Measurements from ENCODE around the gene GFM2.

DNA sequence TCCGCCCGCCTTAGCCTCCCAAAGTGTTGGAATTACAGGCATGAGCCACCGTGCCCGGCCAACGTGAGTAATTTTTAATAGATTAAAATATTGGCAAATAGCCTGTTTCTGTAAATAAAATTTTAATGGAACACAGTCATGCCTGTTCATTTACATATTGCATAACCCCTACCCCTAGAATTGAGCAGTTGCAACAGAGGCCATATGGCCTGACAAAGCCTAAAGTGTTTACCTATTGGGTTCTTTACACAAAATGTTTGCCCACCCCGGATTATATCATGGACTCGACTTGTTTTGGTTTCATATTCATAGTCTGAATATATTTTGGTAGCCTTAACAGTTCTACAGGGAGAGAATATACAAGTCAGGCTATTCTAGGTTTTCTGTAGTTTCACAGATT is 5.4 kb upstream of the GFM2 start:
- TF ChIP-seq, protein P1, sequence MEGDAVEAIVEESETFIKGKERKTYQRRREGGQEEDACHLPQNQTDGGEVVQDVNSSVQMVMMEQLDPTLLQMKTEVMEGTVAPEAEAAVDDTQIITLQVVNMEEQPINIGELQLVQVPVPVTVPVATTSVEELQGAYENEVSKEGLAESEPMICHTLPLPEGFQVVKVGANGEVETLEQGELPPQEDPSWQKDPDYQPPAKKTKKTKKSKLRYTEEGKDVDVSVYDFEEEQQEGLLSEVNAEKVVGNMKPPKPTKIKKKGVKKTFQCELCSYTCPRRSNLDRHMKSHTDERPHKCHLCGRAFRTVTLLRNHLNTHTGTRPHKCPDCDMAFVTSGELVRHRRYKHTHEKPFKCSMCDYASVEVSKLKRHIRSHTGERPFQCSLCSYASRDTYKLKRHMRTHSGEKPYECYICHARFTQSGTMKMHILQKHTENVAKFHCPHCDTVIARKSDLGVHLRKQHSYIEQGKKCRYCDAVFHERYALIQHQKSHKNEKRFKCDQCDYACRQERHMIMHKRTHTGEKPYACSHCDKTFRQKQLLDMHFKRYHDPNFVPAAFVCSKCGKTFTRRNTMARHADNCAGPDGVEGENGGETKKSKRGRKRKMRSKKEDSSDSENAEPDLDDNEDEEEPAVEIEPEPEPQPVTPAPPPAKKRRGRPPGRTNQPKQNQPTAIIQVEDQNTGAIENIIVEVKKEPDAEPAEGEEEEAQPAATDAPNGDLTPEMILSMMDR (IDR thresholded peaks at IDR 0.05; ENCODE audit: borderline replicate concordance, extremely low read depth, low read length, poor library complexity, severe bottlenecking), result no peak
- TF ChIP-seq EZH2 (IDR thresholded peaks at IDR 0.05; ENCODE audit: borderline replicate concordance, low read depth, low read length, severe bottlenecking), result no peak

Measured in DND-41 (cell line).